IPS DF 4.7 (cell line): ENCODE data around the gene MYO5A.

Experiments
- DNase-seq: peaks from one replicate; pipeline ENCODE4 v3.0.0-alpha.2; 2013; ENCODE audit warnings: low spot score; ENCODE audit errors: extremely low read depth

The MYO5A gene

GRCh38 chr15:52261026-52261425, 267.7 kb downstream of the MYO5A start:
- no peak for DNase-seq

GRCh38 chr15:52259503-52259902, 269.2 kb downstream of the MYO5A start:
- DNase-seq, result no peak

GRCh38 chr15:52258461-52258860, 270.2 kb downstream of the MYO5A start:
- no peak for DNase-seq

- DNase-seq, result no peak
These were observed 271.0 kb downstream of the MYO5A start for GRCh38 chr15:52257734-52258062.
